GM12892 (cell line): ENCODE results near the gene DENND1A.

Experiments
- POLR2A ChIP-seq: IDR thresholded peaks from 2 replicates; pipeline ENCODE4 v1.6.1; 2011; ENCODE audit warnings: low read depth, low read length, control low read depth
- POLR2AphosphoS5 ChIP-seq: IDR thresholded peaks from 2 replicates; pipeline ENCODE4 v1.6.1; 2011; ENCODE audit warnings: low read depth, low read length, control low read depth

DNA sequence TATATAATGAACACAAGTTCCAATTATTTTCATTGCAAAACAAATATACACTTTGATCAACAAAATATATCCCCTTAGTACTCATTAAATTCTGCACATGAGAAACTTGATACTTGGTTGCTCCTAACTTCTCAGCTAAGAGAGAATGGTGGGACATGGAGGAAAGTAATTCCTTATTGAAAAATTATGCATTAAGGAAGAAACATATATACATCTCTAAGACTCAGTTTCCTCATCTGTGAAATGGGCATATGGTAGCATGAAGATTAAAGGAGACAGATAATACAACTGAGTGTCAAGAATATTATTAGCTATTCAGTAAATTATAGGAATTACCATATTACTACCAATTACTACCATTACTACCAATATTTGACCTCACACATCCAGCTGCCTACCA, 488.2 kb downstream of the DENND1A start:
- TF ChIP-seq POLR2AphosphoS5 (no peak), POLR2A (no peak)
